Smooth muscle cell (in vitro differentiated cells): Measurements from ENCODE around the gene ZNF507. TPM values are rescaled to one million over a fixed set of nuclear protein-coding genes. Genes with fewer than 3 reads are reported as not detected.

Source experiments
- DNase-seq: peaks from one replicate; lab custom pipeline; 2025; ENCODE audit not compliant: unreplicated experiment; lab: John Stamatoyannopoulos, UW
- H2AFZ ChIP-seq: fragments of 200-600 bp; sonication (generic); 2 replicates; pipeline ENCODE4 v1.6.0; 2016; ENCODE audit warnings: antibody characterized with exemption, low read depth, mild to moderate bottlenecking
- H3F3A ChIP-seq: fragments of 200-600 bp; sonication (generic); 2 replicates; pipeline ENCODE4 v1.6.0; 2017; ENCODE audit warnings: antibody characterized with exemption, low read depth
- H3K27ac ChIP-seq: fragments of 200-600 bp; sonication (generic); 2 replicates; pipeline ENCODE4 v1.5.1; 2016; ENCODE audit warnings: low read depth, mild to moderate bottlenecking
- H3K27me3 ChIP-seq: fragments of 200-600 bp; sonication (generic); 2 replicates; pipeline ENCODE4 v1.6.1; 2016; ENCODE audit warnings: low read depth, mild to moderate bottlenecking
- H3K36me3 ChIP-seq: fragments of 200-600 bp; sonication (generic); 2 replicates; pipeline ENCODE4 v1.5.1; 2016; ENCODE audit warnings: low read depth
- H3K4me1 ChIP-seq: fragments of 200-600 bp; sonication (generic); 2 replicates; pipeline ENCODE4 v1.5.1; 2016; ENCODE audit warnings: low read depth
- H3K4me2 ChIP-seq: fragments of 200-600 bp; sonication (generic); 2 replicates; pipeline ENCODE4 v1.6.0; 2016; ENCODE audit warnings: mild to moderate bottlenecking
- H3K4me3 ChIP-seq: fragments of 200-600 bp; sonication (generic); 2 replicates; pipeline ENCODE4 v1.5.1; 2016; ENCODE audit warnings: mild to moderate bottlenecking
- H3K79me2 ChIP-seq: fragments of 200-600 bp; sonication (generic); 2 replicates; pipeline ENCODE4 v1.6.0; 2016; ENCODE audit warnings: low read depth, mild to moderate bottlenecking
- H3K9ac ChIP-seq: fragments of 200-600 bp; sonication (generic); 2 replicates; pipeline ENCODE4 v1.6.0; 2016; ENCODE audit warnings: low read depth
- H3K9me3 ChIP-seq: fragments of 200-600 bp; sonication (generic); replicated peaks from 2 replicates; pipeline ENCODE4 v1.5.1; 2016; ENCODE audit warnings: low read depth
- H4K20me1 ChIP-seq: fragments of 200-600 bp; sonication (generic); 2 replicates; pipeline ENCODE4 v1.6.0; 2016; ENCODE audit warnings: low read depth
- WGBS: methylation state at CpG from one replicate; pipeline ENCODE4 v1.1.7; 2016; ENCODE audit warnings: low lambda C conversion rate; 5-methylcytosine and 5-hydroxymethylcytosine counted together
- polyA plus RNA-seq: library from polyadenylated mRNA; unstranded; fragments of >200 nt; fragmentation: Nextera tagmentation; extraction: Ambion mirVana; gene quantifications from 2 replicates; pipeline ENCODE4 v1.2.1, GENCODE V29; 2016
- total RNA-seq: library from RNA; depleted of rRNA; stranded (reverse); fragments of >200 nt; gene quantifications from 2 replicates; pipeline ENCODE4 v1.2.3, GENCODE V29; 2014
- TF ChIP-seq, protein P1 (sequence below): fragments of 200-600 bp; sonication (generic); IDR thresholded peaks from 2 replicates; pipeline ENCODE4 v1.5.1; 2017; ENCODE audit warnings: borderline replicate concordance, mild to moderate bottlenecking, antibody characterized with exemption; ENCODE audit not compliant: insufficient read depth, poor library complexity, severe bottlenecking

The ZNF507 gene
- total and polyA plus RNA-seq, 2 experiments from 2014 or later, result 4.4 to 8.0 TPM

DNA sequence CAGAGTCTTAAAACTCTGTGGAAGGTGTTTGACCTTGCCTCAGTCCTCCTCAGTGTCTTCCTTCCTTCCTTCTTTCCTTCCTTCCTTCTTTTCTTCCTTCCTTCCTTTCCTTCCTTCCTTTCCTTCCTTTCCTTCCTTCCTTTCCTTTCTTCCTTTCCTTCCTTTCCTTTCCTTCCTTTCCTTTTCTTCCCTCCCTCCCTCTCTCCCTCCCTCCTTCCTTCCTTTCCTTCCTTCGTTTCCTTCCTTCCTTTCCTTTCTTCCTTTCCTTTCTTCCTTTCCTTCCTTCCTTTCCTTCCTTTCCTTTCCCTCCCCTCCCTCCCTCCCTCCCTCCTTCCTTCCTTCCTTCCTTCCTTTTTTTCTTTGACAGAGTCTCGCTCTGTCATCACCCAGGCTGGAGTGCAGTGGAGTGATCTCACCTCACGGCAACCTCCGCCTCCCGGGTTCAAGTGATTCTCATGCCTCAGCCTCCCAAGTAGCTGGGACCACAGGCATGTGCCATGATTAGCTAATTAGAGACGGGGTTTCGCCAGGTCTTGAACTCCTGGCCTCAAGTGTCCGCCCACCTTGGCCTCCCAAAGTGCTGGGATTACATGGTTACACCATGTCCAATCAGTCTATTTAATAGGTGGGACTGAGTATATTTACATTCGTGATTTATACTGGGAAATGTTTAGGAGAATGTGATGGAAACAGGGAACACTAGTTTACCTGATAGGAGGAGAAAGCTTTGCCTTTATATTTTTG lies 16.3 kb downstream of the ZNF507 start:
- no peak overlapping the region for H3K9ac ChIP-seq
- no peak overlapping the region for H3K27ac ChIP-seq
- no peak for DNase-seq
- peaks cover 13% of the 10 kb centered on the region for H3K79me2 ChIP-seq
- no peaks in the 10 kb centered on the region for H3K9me3 ChIP-seq
- no peaks in the 10 kb centered on the region for H3F3A ChIP-seq
- H3K27me3 ChIP-seq, result no peaks in the 10 kb centered on the region
- WGBS, result 92% methylated on average over 8 of the region's 9 CpGs
- H4K20me1 ChIP-seq, result peaks cover 52% of the 10 kb centered on the region
- H3K4me2 ChIP-seq, result no peak overlapping the region
- H3K4me1 ChIP-seq, result no peaks in the 10 kb centered on the region
- H3K4me3 ChIP-seq, result no peak overlapping the region
- no peak overlapping the region for H2AFZ ChIP-seq
- TF ChIP-seq, protein P1, sequence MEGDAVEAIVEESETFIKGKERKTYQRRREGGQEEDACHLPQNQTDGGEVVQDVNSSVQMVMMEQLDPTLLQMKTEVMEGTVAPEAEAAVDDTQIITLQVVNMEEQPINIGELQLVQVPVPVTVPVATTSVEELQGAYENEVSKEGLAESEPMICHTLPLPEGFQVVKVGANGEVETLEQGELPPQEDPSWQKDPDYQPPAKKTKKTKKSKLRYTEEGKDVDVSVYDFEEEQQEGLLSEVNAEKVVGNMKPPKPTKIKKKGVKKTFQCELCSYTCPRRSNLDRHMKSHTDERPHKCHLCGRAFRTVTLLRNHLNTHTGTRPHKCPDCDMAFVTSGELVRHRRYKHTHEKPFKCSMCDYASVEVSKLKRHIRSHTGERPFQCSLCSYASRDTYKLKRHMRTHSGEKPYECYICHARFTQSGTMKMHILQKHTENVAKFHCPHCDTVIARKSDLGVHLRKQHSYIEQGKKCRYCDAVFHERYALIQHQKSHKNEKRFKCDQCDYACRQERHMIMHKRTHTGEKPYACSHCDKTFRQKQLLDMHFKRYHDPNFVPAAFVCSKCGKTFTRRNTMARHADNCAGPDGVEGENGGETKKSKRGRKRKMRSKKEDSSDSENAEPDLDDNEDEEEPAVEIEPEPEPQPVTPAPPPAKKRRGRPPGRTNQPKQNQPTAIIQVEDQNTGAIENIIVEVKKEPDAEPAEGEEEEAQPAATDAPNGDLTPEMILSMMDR, result no peak
- peaks cover 14% of the 10 kb centered on the region for H3K36me3 ChIP-seq

DNA sequence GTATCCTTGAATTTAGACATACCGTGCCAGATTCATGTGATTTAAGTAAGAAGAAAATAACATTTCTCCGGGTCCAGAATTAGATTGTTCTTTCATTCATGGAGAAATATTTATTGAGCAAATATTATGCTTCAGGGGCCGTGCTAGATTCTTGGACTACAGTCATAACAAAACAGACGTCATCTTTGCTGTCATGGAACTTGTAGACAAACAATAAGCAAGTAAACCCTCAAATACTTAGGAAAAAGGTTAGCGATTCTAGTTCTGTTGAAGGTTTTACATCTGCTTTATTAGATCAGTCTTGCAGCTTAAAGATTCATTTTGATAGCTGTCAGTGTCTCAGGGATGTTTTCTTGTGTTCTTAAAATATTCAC lies 16.9 kb downstream of the ZNF507 start:
- TF ChIP-seq, protein P1, result no peak

DNA sequence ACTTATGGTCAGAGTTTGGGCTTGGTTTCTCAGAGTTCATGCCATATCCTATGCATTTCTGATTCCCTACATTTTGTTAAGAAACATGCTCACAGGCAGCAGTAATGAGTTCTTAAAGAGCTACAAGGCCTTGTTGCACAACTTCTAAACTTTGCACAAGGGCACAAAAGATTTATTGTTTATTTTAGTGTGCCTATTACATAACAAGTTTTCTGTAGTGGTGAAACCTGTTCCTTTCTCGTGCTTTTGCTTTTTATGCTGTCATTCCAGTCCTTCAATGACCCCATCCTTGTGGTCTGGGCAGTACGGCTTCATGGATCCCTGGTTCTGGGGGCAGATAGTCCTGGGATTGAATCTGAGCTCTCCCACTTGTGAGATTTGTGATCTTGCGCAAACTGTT lies 17.8 kb downstream of the ZNF507 start:
- no peak overlapping the region for H3K9ac ChIP-seq
- TF ChIP-seq, protein P1, result no peak
- H3K36me3 ChIP-seq, result peaks cover 12% of the 10 kb centered on the region
- 71% methylated on average over 3 of the region's 3 CpGs for WGBS
- H2AFZ ChIP-seq, result no peak overlapping the region
- peaks cover 16% of the 10 kb centered on the region for H3K79me2 ChIP-seq
- H3K4me1 ChIP-seq, result no peaks in the 10 kb centered on the region
- no peaks in the 10 kb centered on the region for H3F3A ChIP-seq
- peaks cover 62% of the 10 kb centered on the region for H4K20me1 ChIP-seq
- no peaks in the 10 kb centered on the region for H3K27me3 ChIP-seq
- no peak overlapping the region for H3K27ac ChIP-seq
- DNase-seq, result no peak
- H3K9me3 ChIP-seq, result no peaks in the 10 kb centered on the region
- H3K4me3 ChIP-seq, result no peak overlapping the region
- no peak overlapping the region for H3K4me2 ChIP-seq

More for the DNA sequence above, 16.9 kb downstream of the ZNF507 start:
- Histone ChIP-seq H3F3A (no peaks in the 10 kb centered on the region), H3K4me3 (no peak overlapping the region), H3K27me3 (no peaks in the 10 kb centered on the region), H3K79me2 (peaks cover 15% of the 10 kb centered on the region), H3K9ac (no peak overlapping the region), H2AFZ (no peak overlapping the region), H4K20me1 (peaks cover 57% of the 10 kb centered on the region), H3K36me3 (peaks cover 14% of the 10 kb centered on the region), H3K4me2 (no peak overlapping the region), H3K4me1 (no peaks in the 10 kb centered on the region), H3K9me3 (no peaks in the 10 kb centered on the region), H3K27ac (no peak overlapping the region)
- DNase-seq, result no peak
- 97% methylated on average over 5 of the region's 5 CpGs for WGBS

DNA sequence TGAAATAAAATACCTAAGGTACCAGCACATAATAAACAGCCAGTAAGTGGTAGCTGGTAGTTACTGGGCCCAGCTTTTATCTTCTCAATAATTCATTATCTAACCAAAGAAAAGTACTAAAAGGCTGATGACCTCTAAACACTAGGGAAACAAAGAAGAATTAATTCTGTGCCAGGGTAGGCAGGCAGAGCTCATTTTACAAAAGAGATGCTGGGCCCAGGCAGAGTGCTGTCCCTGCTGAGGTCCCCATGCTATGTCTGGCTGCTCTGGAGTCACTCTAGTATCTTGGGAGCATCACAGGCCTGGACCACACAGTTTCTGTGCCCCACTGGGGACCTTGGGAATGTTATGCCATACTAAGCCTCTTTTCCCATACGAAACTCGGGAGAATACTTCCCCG lies 18.2 kb downstream of the ZNF507 start:
- Histone ChIP-seq H2AFZ (no peak overlapping the region), H3K4me3 (no peak overlapping the region), H3K4me2 (no peak overlapping the region), H3K27me3 (no peaks in the 10 kb centered on the region), H3K27ac (no peak overlapping the region), H3K36me3 (peaks cover 7% of the 10 kb centered on the region), H4K20me1 (peaks cover 61% of the 10 kb centered on the region), H3K79me2 (peaks cover 20% of the 10 kb centered on the region), H3K4me1 (no peaks in the 10 kb centered on the region), H3F3A (no peaks in the 10 kb centered on the region), H3K9ac (no peak overlapping the region), H3K9me3 (no peaks in the 10 kb centered on the region)
- TF ChIP-seq, protein P1, result no peak
- WGBS, result 69% methylated on average over 3 of the region's 3 CpGs
- no peak for DNase-seq
